Measurements from ENCODE around the gene SLC1A4.

GRCh38 chr2:65019675-65020195 is 30.5 kb downstream of the SLC1A4 start:
- TF ChIP-seq POLR2A (IDR thresholded peaks at IDR 0.05), result no peak
- TF ChIP-seq, protein P1, sequence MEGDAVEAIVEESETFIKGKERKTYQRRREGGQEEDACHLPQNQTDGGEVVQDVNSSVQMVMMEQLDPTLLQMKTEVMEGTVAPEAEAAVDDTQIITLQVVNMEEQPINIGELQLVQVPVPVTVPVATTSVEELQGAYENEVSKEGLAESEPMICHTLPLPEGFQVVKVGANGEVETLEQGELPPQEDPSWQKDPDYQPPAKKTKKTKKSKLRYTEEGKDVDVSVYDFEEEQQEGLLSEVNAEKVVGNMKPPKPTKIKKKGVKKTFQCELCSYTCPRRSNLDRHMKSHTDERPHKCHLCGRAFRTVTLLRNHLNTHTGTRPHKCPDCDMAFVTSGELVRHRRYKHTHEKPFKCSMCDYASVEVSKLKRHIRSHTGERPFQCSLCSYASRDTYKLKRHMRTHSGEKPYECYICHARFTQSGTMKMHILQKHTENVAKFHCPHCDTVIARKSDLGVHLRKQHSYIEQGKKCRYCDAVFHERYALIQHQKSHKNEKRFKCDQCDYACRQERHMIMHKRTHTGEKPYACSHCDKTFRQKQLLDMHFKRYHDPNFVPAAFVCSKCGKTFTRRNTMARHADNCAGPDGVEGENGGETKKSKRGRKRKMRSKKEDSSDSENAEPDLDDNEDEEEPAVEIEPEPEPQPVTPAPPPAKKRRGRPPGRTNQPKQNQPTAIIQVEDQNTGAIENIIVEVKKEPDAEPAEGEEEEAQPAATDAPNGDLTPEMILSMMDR (IDR thresholded peaks at IDR 0.05), result no peak

All from uterus (tissue), 2 donors.